Stimulated activated CD8-positive, alpha-beta memory T cell treated with anti-CD3 and anti-CD28 coated beads, Interleukin-7, amount 100 ng/mL, for 48 hours (primary cell): ENCODE results near the gene SLC30A9.

Experiments used
- DNase-seq, 2 donors: peaks; one replicate each; pipeline ENCODE4 v3.0.0-alpha.2; 2020; ENCODE audit warnings: low read depth in 1 of 2; ENCODE audit errors: extremely low read depth in 1 of 2

Gene SLC30A9

DNA sequence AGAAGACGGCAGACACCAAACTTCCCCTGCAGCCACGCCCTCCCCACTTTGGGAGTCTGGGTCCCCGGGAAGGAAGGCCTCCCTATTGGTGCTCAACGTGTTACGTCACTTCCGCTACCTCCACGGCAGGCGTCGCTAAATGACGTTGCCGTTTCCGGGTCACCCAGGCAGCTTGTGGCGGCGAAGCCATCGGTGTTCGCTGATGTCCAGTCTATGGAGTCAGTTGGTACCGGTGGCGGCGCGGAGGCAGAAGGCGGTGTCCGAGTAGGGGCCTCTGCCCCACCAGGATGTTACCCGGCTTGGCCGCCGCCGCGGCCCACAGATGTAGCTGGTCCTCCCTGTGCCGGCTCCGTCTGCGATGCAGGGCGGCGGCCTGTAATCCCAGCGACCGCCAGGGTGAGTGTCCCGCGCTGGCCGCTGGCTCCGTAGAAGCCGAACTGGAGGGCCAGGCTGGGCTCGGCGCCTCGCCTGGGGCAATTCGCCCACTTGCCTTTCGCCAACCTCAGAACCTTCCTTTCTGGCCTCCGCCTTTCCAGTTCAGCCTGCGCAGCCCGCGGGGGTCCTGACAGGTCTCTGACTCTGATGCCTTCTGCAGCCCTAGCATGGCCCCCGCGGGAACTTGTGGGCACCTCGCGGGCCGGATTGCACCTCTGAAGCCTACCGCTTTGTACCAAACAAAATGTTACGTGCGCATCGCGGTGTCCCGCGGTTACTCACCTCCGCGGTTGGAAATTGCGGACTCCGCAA lies at the start of gene SLC30A9:
Gene SLC30A9 (plus strand): TSS at position 166 of the 747 bp plus-strand sequence. CDS start 122 bp downstream, at position 288.
- DNase-seq = peak; percentile 80 to 91

DNA sequence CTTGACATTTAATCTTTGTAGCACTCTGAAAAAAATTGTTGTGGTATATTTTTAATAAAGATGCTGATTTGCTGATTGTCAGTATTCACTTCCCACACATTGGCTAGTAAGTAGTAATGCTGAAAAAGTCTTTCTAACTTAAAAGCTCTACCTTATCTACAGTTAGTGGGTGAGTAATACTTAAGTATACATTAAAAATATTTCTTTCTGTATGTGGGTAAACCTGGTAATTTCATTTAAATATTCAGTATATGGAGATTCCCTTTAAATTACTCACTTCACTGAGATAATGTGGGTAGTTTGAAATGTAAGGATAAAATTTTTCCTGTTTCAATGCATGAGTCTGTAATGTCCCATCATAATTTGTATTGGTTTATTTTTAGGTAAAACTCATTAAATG lies 49.5 kb upstream of the SLC30A9 start:
- no peak for DNase-seq

DNA sequence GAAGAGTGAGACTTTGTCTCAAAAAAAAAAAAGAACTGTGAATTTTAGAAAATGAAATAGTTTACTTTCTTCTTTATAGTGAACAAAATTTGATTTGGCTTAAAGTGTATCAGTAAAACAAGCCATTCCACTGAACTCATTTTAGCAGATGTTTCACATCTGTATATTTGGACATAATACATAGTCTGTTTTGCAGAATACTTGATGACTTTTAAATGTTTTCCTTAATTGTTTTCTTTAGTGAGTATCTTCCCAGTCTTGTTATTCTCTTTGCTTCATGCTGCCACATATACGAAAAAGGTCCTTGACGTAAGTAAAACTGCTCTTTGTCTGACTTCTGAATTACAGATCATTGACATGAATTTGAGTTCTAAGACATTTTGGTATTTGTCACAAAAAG lies 46.8 kb upstream of the SLC30A9 start:
- no peak for DNase-seq

DNA sequence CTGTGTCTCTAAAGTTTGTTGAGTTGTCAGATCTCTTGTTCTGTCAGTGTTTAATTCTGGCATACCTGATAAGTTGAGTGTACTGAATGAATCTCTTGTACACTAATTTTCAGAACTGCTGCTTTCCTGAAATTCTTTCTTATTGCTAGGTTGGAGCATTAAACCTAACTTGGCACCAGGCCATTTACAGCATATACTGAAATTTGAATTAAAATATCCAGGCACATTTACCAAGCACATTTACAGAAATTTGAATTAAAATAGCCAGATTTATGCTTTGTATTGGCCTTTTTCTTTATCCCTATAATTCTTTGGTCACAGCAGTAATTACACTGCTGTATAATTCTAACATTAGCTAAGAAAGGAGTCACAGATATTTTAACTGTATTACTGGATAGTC lies 46.2 kb upstream of the SLC30A9 start:
- DNase-seq = no peak

DNA sequence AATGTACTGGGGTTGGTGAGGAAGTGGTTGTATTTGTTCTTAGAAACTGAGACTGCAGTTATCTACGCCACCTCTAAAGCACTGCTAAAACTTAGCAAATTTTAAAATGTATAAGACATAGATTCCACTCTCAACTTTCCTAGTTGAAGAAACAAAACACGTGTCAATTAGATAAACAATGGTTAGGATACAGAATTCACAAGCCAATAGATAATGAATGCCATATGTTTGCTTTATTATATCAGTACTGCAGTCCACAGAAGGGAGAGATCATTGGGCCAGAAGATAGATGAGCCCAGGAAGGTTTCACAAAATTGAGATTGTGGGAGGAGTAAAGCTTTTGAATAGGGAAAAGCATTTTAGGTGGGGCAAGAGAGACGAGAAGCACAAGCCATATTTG lies 40.8 kb upstream of the SLC30A9 start:
- DNase-seq = no peak

DNA sequence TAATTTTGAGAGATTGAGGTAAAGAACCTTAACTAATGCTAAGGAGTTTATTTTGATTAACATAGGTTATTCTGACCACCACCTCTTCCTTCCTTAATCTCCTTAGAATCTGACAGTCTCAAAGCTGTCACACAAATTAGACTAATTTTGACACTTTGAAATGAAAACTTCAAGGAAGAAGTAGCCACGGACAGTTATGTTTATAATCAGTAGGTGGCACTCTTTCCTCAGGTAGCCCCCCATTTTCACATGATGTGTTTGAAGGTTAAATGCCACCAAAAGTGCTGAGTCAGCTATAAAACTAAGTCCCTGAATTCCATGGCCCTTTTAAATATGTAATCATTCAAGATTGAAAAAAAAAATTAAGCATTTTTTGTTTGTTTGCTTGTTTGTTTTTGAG lies 32.7 kb upstream of the SLC30A9 start:
- no peak for DNase-seq

DNA sequence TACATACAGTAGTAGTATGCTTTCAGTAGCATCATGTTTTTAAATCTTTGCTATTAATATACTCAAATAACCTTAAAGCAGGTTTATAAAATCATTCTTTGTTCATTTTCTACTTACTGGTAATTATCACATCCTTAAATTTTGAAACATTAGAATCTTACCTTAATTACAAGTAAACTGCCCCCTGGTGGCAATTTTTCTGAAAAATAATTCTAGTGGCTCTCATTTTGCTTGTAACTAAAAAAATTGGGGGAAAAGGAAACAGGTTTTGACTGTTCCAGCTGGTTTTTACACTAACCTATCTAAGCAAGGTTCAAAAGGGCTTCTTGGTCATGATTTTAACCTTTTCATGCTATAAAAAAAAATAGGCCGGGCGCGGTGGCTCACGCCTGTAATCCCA lies 27.2 kb upstream of the SLC30A9 start:
- DNase-seq = no peak

DNA sequence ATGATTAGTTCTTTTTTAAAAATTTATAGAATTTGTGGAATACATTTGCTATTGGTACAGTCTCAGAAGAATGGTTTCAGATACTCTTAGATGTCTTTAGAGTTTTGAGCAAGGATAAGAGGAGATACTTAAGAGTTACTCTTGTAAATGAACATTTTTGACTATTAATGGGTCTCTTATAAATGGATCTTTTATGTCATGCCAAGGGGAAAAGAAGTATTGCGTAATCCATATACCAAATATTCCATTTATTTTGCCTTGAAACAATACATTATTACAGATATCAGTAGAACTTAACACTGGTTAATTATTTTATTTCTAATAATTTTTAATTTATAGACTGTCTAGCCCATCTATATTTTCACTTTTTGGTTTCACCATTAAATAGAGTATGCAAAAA lies 25.9 kb upstream of the SLC30A9 start:
- no peak for DNase-seq

DNA sequence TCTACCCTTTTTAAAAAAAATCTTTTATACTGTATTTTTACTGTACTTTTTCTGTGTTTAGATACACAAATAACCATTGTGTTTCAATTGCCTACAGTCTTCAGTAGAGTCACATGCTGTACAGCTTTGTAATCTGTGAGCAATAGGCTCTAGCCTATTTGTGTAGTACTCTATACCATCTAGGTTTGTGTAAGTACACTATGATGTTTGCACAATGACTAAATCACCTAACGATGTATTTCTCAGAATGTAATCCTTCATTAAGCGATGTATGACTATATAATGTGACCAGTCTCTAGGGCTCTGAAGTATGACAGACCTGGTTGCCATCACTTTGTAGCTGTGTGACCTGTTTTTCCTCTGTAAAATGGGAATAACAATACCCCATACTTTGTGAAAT lies 22.9 kb upstream of the SLC30A9 start:
- DNase-seq = no peak

DNA sequence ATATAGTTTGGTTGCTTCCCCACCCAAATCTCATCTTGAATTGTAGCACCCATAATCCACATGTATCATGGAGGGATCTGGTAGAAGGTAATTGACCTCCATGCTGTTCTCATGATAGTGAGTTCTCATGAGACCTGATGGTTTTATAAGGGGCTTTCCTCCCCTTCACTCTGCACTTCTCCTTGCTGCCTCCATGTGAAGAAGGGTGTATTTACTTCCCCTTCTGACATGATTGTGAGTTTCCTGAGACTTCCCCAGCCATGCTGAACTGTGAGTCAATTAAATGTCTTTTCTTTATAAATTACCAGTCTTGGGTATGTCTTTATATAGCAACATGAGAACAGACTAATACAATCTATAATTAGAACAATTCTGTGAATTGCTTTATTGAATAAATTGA lies 20.7 kb upstream of the SLC30A9 start:
- DNase-seq = no peak

DNA sequence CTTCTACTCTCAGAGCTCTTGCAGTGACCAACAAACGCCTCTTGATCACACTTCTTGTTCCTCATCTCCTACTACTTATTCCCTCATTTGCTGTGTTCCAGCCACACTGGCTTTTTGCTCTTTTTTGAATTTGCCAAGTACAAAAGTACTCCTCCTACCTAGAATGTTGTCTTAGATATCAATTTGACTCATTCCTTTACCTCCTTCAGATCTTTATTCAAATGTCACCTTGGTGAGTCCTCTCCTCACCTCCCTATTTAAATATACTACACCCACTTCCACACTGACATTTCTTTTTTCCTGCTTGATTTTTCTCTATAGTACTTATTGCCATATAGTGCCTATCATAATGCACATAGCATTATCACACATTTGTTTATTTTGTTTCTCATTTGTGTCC lies 15.0 kb upstream of the SLC30A9 start:
- DNase-seq = no peak

DNA sequence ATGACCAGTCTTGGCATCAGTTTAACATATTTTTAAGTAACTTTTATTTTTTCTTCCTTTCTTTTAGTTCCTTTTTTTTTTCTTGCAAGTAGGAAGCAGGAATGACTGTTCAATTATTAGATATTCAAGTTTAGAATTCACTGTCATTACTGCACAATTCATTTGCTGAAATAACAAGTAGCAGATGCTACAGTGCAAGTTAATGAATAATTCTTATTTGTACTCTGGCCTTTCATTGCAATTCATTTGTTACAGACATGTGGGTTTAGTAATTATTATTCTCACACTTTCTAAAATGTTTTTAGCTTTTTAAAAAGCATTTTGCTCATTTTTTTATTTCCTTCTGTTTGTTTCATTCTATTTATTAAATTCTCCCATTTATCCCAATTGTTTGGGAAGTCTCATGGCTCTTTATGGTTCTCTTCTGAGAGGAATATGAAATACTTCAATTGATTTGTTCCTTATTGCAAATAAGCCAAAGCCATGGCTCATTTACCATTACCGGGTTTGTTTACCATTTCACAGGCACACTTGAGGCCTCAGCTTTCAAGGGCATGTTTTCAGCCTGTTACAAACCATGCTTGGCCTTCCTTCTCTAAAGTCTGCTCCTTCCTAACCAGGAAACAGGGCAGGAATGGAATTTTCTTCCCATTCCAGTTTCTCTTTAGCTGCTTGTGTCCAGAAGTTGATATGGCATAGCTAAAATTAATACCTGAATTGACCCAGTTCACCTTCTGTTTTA lies 13.4 kb upstream of the SLC30A9 start:
- no peak for DNase-seq

DNA sequence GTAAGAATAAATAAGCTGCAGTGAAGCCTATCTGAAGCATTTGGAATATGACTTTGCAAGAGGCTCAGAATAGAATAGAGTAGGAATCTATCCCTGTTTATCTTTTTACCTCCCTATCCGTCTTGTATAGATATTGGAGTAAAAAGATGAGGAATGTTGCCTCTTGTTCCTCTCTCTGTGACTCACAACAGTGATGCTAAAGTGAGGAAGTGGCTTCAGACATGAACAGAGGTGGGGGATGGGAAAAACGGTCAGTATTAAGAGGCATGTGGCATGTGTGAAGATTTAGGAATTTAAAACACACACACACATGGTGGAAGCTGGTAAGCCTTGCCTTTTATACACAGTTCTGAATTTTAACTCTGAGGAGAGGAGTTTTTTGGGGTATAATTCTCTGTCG lies 12.6 kb upstream of the SLC30A9 start:
- DNase-seq = no peak

DNA sequence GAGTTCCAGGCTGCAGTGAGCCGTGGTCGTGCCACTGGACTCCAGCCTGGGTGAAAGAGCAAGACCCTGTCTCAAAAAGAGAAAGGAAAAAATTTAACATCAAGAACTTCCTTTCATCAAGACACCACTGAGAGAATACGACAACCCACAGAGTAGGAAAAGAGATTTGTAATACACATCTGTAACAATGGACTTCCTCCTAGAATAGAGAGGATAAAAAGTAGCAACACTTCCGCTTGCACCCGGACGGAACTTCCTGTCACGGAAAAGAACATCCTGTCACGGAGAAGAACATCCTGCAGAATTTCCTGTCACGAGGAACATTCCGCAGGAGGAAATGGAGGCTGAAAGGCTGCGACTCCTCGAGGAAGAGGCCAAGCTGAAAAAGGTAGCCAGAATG lies 8.9 kb upstream of the SLC30A9 start, which contains the start of gene DCAF4L1:
Gene DCAF4L1 (plus strand): TSS at position 301 of the 400 bp plus-strand sequence. CDS start 37 bp downstream, at position 338.
- no peak for DNase-seq

DNA sequence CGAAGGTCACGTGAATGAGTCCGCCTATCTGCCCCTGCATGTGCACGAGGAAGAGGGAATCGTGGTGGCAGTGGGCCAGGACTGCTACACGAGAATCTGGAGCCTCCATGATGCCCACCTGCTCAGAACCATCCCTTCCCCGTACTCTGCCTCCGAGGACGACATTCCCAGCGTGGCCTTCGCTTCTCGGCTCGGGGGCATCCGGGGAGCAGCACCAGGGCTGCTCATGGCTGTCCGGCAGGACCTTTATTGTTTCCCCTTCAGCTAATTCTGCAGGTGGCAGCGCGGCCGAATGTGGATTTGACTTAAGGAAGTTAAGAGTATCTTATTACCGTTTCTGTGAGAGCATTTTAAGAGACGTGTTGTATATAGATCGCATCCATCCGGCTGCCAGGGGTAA lies 7.6 kb upstream of the SLC30A9 start:
- DNase-seq = no peak

DNA sequence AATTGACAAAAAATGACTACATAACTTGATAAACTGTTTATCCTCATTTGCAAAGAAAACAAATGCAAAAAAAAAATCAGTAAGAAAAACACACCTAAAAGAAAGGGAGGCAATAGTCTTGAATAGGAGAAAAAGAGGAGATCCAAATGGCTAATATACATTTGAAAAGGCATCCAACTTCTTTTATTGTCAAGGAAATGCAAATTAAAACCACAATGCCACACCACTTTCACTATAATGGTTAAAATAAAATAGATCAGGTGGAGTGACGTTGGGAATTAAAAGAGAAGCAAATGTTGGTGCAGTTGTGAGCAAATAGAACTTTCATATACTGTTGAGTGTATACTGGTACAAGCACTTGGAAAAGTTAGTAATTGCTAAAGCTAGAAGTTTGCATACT lies 5.2 kb upstream of the SLC30A9 start:
- no peak for DNase-seq

DNA sequence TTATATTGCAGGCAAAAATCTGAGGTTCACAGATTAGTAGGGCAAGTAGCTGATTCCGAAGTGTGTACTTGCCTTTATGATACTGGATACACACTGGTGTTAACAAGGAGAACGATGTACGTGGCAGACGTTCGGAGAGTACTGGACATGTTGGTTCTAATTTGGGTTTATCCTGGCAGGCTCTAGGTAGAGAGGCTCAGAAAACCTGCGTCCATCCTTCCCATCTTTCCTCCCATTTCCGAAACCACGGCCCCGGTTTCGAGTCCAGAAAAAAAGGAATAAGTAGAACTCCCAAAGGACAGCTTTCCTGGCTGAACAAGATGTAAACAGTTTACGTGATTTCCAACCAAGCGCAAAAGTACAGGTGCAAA lies 351 bp upstream of the SLC30A9 start:
- DNase-seq = no peak

DNA sequence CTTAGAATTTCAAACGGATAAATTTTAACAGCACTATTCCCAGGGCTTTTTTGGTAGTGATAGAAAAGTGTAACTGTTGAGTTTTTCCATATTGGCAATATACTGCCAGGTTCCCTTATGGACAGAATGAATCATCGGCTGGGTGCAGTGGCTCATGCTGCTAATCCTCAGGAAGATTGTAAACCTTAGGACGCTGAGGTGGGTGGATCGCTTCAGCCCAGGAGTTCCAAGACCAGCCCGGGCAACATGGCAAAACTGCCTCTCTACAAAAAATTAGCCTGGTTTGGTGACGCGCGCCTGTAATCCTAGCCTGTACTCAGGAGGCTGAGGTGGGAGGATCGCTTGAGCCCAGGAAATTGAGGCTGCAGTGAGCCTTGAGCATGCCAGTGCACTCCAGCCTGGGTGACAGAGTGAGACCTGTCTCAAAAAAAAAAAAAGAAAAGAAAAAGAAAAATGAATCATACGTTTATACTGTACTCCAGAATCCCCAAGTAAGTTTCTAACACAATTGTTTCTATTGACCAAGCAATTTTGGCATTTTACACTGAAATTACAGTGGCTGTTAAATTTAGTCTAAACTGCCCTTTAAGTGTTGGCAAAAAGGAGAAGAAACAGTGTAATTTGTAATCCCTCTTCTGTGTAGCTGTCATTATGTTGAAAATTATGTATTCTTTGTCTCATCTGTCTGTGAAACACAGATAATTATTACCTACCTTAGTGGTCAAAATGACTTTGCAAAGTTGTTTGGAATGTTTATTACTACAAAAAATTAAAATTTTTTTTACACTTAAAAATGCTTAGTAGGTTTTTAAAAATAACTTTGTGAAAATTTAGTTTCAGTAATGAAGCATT lies 1.8 kb downstream of the SLC30A9 start:
- no peak for DNase-seq

DNA sequence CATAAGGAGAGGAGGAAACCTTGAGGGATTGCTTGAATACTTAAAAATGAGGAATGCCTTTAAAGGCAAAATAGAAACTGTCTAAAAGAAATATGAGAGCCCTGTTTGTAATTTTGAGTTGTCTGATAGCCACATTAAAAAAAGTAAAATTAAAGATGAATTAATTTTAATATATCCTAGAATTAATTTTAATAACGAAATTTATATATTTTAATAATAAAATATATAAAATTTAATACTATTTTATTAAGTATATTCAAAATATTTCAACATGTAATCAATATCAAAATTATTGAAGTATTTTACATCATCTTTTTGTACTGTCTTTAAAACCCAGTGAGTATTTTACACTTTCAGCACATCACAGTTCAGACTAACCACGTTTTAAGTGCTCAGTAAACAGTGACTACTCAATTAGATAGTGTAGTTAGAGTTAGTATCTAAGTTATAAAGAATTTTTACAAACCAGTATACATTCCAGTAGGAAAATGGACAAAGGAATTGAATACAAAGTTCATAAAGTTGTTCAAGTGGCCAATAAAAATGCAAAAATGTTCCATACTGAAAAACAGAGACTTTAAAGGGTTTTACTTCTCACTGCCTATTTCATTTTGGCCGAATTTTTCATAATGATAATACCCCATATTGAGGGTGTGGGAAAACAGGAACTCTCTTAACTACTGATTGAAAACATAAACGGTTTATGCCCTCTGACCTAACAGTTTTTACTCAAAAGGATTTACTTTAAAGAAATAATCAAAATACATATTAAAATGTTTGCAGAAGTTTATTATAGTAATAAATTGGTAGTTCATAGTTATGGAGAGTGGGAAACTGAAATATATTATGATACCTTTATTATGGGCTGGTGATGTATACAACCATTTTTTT lies 2.9 kb downstream of the SLC30A9 start:
- DNase-seq = no peak

DNA sequence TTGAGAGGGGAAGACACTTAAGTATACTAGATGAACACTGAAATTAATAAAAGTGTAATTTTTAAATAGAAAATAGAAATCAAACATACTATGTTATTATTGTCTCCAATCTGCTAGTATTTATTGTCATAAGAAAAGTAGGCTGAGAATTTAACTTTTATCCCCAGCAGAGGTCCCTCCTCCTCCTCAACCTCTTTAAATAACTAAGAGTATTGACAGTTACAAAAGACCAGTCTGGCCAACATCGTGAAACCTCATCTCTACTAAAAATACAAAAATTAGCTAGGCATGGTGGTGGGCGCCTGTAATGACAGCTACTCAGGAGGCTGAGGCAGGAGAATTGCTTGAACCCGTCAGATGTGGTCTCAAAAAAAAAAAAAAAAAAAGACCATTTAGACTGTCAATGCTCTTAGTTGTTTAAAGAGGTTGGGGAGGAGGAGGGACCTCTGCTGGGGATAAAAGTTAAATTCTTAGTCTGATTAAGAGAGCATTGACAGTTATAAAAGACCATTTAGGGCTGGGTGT lies 4.2 kb downstream of the SLC30A9 start:
- DNase-seq = no peak
